ENCODE data around the gene GLT8D1.

- no peak for TF ChIP-seq EP300 (IDR thresholded peaks at IDR 0.05)
- TF ChIP-seq CTCF (IDR thresholded peaks at IDR 0.05): no peak
- no peak for TF ChIP-seq POLR2AphosphoS5 (IDR thresholded peaks at IDR 0.05)
Observed at GRCh38 chr3:52752045-52752660, 46.6 kb upstream of the GLT8D1 start.

Data from esophagus muscularis mucosa (tissue), 4 donors.